ENCODE results near the gene STRN. TPM values are rescaled to one million over a fixed set of nuclear protein-coding genes. Genes with fewer than 3 reads are reported as not detected.
"Not testable (repeated sequence)": the region's sequence is repeated elsewhere in the genome, so short reads cannot be mapped to it uniquely, and the experiment has no call there.

Gene STRN
- total RNA-seq, 1 donor from 2014 or later = 49.7 TPM

DNA sequence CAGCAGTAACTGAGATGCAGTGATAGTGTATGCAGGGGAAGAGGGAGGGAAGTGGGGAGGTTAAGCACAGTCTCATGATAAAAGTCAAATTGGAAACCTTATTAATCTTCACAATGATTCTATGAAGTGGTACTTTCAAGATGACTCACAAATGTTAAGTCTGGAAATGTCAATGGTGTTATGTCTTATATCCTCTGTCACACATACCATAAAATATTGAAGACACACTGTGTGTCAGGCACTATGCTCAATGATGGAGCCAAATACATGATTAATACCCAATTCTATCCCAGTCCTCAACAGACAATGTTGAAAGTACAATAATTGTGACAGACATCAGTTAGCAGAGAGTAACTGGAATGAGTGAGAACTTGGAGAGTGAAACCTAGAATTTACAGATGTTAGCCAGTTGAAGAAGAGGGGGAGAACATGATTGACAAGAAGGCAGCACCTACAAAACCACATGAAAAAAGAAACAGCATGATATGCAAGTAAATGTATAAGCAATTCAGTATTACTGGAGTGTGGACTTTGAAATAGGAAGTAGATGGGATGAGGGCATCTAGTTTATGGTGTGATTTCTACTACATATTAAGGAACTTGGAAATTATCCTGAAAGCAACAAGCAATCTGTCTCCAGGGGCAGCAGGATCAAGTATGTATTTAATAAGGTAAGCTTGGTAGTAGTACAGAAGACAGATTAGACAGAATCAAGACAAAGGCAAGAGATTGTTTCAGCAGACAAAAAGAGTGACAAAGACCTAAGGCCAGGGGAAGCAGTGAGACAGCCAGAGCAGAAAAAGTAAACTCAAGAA lies 107.6 kb downstream of the STRN start:
- no peak for ATAC-seq
- intact Hi-C loops (cut with micrococcal nuclease) = no loop called here
- no peak for DNase-seq

DNA sequence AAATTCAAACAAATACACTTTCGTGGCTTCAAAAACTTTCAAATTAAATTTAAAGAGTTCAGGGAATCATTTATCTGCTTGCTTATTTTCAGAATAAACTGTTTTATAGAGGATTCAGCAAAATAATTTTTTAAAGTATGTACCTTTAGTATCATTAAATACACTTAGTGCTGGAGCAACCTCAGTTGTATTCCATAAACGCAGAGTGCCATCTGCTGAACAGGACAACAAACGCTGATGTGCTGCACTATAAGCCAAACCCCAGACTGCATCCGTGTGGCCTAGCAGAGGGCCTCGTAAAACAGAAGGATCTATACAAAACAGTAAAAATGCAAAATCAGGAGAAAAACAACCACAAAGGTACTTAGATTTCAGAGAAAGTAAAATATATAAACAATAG lies 108.6 kb downstream of the STRN start:
- DNase-seq (no peak), ATAC-seq (no peak)
- intact Hi-C loops (cut with micrococcal nuclease) = no loop called here

DNA sequence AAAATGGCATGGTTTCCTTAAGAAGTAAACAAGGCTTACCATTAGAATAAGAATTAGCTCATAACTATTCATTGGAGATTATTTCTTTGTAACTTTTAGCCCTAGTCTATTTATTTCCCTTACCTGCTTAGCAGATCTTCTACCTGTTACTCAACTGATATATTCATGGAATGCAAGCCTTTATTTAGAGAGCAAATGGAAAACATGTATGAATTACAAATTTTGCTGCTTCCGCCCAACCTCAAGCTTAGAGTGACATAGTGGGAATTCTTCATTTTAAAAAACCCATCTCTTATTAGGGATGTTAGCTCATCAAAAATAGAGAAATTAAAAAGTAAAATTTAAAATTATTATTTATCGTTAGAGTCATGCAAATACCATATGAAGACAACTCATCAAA lies 110.9 kb downstream of the STRN start:
- DNase-seq = no peak
- ATAC-seq = no peak
- intact Hi-C loops (cut with micrococcal nuclease) = no loop called here

DNA sequence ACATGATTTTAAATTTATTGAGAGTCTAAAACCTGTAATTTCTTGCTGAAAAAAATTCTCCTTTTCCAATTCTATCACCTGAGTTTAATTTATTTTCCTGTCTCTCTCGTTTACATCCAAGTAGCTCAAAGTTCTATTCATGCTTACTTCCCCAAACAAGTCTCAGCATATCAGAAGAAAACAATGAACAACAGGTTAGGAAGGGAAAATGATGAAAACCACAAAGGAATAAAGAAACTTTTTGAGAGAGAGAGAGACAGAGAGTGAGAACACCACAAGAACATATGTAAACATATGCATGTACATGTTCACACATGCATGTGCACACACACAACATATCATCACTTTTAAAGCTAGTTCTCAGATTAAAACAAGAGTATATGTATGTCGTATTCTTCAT lies 112.1 kb downstream of the STRN start:
- intact Hi-C loops (cut with micrococcal nuclease) = no loop called here
- no peak for ATAC-seq

DNA sequence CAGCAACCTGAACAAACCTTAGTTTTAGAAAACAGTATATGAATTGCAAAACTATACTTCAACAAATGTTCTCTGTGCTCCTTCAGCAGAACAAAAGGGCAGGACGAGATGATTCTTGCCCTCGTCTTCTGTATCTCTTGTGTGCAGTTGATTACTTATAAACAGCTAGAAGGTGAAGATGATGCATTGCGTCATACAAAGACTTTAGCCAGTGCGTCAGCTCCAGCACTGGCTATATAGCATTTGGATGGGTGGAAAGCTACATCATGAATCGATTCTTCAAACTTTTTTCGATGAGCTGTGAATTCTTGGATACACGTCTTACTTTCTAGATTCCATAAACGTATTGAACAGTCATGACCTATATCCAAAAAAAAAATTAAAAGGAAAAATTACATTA lies 117.1 kb downstream of the STRN start:
- intact Hi-C loops (cut with micrococcal nuclease) = no loop called here
- no peak for DNase-seq
- no peak for ATAC-seq

More for the DNA sequence above, 112.1 kb downstream of the STRN start:
- DNase-seq = no peak

DNA sequence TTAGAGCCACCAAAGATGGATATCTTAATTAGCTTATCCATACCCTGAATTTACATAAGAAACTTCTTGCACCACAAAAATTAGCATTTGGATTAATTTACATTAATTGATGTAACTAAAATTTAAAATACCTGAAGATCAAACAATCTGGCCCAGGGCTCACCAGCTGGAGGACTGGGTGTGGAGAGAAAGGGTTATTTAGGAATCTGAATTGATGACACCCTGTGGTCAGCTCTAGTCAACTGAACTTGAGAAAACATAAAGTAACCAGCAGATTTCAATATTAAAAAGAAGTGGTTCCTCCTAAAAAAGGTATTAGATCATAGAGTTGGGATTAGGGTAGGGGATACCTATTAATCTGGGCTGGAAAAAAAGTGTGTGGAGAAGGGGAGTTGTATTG lies 122.5 kb downstream of the STRN start:
- intact Hi-C loops (cut with micrococcal nuclease) = no loop called here
- DNase-seq (no peak), ATAC-seq (no peak)

DNA sequence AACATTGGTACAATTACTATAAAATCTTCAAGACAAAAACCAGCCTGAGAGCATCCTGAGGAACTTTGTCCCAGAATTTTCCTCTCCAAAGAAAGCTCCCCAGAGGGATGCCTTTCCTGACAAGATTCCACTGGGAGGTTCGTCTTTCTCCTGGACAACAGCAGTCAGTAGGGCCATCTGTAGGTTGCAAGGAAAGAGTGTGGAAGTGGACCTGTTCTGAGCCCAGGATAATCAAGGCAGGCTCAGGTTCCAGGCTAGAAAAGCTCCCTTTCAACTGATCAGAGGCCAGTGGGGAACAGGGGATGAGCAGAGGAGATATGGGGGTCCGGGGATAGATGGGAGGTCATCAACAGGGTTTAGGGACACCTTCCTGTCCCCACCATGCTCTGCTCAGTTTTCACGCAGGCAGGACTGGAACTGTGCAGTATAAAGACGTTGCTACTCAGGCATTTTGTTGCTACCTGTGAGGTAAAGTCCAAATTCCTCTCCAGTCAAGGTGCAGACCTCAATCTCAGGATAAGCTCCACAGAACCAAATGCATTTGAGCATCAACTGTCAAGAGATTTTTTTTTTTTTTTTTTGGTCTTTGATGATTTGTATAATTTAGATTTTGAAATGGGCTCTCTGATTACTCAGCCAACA lies 126.2 kb downstream of the STRN start:
- no peak for DNase-seq
- ATAC-seq = no peak
- intact Hi-C loops (cut with micrococcal nuclease) = no loop called here

DNA sequence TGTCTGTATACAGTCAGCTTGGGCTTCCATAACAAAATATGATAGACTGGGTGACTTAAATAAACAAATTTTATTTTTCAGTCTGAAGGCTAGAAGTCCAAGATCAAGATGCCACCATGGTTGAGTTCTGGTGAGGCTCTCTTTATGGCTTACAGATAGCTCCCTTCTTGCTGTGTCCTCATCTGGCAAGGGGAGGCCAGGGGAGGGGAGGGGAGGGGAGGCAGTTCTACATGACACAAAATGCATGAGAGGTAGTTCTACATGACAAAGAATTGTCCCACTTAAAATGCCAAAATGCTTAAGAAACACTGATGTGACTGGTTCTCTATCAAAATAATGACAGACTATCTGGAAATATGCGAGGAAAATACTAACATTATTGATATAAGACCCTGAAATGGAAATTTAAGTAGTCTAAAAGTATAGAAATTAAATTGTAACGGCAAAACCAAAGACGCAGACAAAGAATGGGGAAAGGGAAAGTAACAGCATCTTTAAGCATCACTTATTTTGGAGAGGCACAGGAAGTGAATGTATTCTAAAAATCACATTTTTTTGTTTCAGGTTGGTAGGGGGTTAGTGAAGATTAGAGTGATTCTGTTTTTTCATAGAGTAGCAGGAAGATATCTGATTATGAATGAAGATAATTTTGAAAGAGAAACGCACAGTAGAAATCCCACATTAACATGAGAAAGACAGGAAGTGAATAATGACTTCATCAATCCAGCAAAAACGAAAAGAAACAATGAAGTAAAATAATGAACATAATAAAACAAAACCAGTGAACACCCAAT lies 131.4 kb downstream of the STRN start:
- intact Hi-C loops (cut with micrococcal nuclease) = no loop called here
- no peak for ATAC-seq
- DNase-seq = no peak

DNA sequence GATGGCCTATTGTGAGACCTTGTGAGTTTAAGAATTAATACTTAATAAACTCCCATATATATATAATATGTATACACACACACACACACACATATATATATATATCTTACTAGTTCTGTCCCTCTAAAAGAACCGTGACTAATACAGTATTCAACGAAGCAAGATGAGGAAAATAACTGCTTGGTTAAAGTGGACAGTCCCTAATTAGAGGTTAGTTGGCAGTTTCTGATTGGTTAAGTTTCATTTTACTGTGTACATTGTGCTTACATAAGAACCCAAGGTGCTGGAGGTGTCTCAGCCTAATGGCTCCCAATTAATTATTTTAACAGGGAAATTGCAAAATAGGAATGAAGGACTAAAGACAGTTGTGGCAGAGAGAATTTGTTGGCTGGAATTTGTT lies 132.1 kb downstream of the STRN start:
- ATAC-seq = no peak
- DNase-seq = no peak
- intact Hi-C loops (cut with micrococcal nuclease) = no loop called here

DNA sequence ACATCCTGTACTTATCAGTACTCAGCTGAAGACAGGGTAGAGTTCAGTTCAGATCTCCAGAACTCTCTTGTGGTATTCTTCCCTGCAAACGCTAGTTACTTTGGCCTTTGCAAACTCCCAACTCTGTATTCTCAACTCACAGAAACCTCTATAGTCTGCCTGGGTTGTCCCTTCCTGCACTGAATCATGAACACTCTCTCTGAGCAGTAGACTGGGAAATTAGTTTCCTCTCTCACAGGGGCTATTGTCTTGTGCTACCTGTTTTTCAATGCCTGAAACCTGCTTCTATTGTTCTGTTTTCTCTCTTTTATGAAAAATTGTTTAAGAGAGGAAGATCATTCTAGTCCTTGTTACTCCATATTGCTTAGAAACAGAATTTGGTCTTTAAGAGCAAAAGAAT lies 135.2 kb downstream of the STRN start:
- no peak for DNase-seq
- ATAC-seq = no peak
- intact Hi-C loops (cut with micrococcal nuclease) = no loop called here

DNA sequence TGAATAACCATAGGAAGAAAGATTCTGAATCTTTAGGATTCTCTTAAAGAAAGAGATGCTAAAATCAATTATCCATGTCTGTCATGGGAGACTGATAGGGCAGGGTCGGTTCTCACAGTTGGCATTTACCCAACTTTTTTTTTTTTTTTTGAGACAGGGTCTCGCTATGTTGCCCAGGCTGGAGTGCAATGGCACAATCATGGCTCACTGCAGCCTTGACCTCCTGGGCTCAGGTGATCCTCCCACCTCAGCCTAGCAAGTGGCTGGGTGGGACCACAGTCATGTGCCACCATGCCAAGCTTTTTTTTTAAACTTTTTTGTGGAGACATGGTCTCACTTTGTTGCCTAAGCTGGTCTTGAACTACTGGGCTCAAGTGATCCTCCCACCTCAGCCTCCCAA lies 141.7 kb downstream of the STRN start:
- intact Hi-C loops (cut with micrococcal nuclease); DNase-seq; ATAC-seq: not testable (repeated sequence)

DNA sequence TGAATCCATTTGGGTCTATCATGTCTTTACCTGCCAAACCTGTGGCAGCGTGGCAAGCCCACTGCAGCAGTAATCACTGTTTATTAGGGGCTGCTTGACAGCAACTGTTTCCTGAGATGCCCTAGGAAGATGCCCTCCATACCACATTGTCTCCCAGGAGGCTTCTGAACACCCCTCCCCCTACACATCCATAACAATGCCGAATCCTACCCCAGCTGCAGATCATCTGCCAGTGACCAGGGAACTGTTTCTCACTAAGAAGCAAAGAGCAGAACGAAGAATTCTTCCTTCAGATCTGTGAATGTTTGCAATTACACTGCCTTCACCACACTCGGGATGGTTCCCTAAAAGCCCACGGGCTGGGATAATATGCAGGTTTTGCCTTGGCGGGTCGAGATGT lies 142.1 kb downstream of the STRN start:
- intact Hi-C loops (cut with micrococcal nuclease) = no loop called here
- DNase-seq (no peak), ATAC-seq (no peak)

DNA sequence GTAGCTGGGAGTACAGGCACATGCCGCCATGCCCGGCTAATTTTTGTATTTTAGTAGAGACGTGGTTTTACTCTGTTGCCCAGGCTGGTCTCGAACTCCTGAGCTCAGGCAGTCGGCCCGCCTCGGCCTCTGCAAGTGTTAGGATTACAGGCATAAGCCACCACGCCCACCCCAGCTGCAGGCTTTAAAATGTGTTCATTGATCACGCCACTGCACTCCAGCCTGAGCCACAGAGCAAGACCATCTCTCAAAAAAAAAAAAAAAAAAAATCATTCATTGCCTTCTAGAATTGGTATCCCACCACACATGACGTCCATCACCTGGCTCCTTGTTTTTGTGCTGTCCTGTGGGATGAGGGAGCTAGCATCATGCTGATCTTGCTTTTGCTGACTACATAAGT lies 142.5 kb downstream of the STRN start:
- ATAC-seq = no peak
- intact Hi-C loops (cut with micrococcal nuclease) = no loop called here
- no peak for DNase-seq

DNA sequence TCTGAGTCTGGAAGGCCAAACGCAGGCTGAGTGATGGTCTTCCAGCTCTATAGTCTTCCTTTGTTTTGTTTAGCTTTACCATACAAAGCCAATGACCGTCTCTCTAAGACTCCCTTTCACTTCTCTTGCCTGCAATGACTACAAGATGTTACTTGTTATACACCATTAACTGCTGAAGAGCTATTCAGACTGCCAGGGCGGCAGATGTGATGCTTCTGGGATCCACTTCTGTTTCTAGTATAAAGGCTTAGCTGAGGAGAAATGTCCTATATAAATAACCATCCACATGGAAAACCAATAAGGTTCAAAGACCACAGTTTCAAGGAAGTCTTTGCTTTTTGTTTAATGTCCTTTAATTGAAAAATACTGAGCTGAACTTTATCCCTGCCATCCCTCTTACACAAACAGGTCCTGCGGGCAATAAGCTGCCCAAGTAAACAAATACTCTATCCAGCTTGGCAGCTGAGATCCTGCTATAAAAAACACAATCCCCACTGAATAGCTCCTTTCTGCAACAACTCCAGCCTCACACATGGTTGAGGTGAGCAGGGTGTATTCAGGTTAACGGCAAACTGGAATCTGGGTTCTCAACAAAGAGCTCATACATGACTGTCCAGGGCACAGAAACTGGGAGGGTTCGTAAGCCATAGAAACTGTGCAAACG lies 145.3 kb downstream of the STRN start:
- no peak for DNase-seq
- intact Hi-C loops (cut with micrococcal nuclease) = no loop called here
- no peak for ATAC-seq

DNA sequence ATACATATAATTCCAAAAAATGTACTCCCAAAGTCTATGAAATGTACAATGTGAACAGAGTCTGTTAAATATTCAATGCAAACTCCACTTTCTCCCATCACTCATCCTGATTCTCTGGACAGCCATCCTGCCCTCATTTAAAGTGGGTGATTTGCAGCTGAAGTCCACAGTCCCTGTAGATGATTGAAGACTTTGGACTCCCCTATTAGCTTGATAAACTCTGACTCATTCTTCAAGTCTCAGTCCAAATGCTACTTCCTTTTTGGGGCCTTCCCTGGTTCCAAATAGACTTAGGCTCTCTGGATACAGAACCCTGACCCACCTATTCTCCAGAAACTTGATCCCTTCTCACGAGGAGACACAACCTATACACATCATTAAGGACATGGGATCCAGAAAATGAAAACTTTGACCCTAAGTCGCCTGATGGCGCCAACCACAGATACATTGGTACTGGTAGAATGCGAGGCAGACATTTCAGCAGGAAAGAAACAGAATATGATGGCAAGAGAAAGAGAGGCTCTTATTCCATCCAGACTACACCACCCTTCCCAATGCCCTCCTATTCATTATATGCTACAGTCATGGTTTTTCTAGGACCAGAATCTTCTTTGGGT lies 147.1 kb downstream of the STRN start:
- DNase-seq = no peak
- ATAC-seq = no peak
- intact Hi-C loops (cut with micrococcal nuclease) = no loop called here

DNA sequence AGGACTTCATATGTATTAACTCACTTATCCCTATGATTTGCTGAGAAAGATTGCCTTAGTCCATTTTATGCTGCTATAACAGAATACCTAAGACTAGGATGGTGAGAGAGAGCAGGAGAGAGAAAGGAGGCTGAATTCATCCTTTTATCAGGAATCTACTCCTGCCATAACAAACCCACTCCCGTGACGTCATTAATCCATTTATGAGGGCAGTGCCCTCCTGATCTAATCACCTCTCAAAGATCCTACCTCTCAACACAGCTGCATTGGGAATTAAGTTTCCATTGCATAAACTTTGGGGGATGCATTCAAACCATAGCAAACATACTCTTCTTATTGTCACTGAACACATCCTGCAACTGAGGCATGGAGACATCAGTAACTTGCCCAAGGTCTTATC lies 147.8 kb downstream of the STRN start:
- DNase-seq = no peak
- ATAC-seq = no peak
- intact Hi-C loops (cut with micrococcal nuclease) = no loop called here

DNA sequence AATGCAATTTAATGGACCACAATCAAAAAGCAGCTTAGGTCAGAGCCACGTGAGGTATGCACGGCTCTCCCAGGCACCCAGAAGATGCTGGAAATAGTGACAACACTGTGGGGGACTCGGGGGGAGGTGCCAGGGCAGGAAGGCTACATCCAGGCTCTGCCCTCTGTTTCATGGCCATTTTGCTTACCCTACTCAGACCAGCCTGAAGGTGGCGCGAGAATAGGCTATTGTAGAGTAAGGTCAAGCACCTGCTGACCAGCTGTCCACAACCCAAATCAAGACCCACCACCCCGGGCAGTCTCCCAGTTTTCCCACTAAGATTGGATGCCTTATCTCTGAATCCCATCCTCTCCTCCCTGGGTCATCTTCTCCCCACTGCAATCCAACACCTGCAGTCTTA lies 154.1 kb downstream of the STRN start:
- DNase-seq (no peak), ATAC-seq (no peak)
- intact Hi-C loops (cut with micrococcal nuclease) = no loop called here

DNA sequence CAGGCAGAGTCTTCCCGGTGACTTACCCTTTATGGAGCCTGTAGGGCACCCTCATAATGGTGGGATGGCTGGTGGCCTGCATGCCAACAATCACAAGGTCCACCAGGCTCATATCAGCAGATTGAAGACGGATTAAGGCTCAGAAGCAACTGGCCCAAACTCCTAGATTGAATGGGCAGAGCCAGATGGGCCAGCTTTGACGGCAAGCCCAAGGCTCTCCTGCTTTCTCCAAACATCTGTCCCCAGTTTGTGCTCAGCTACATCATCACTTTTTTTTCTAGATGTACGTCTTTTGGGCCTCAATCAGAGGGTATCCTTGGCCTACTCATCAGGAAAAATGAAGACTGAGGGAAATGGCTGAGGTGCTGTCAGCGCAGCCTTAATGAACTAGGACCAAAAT lies 155.3 kb downstream of the STRN start:
- intact Hi-C loops (cut with micrococcal nuclease) = no loop called here
- ATAC-seq (no peak), DNase-seq (no peak)

DNA sequence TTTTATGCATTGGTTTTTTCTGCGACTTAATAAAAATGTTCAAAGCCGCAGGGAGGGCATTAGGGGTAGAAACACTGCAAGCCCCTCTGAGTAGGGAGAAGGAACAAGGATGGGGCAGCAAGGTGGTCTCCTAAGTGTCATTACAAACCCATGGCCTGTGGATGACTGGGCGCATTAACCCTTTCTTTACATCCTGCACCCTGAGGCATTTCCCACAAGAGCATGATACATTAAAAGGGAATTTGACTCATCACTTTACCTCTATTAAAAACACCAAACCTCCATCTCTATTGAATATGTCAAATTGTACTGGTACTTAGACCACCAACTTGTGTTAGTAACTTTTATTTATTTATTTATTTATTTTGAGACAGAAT lies 157.3 kb downstream of the STRN start:
- intact Hi-C loops (cut with micrococcal nuclease) = no loop called here
- ATAC-seq (no peak), DNase-seq (no peak)

All from left ventricle myocardium superior (tissue), 1 donor.